Measurements from ENCODE around the gene PHTF1.

DNA sequence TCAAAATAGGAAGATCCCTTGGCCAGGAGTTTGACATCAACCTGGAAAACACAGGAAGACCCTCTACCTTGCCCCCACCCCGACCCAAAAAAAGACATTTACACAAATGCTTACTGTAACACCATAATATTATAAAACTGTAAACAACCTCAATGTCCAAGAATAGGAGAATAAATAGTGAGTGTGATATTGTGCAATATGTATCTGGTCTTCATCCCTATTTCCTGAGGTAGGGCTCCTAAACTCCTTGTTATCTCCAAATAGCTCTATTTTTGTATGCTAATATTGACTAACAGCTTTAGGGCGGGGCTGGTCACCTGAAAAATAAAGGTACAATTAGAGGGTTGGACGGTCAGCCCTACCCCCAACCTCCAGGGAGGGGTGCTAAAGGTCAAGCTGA is 29.5 kb upstream of the PHTF1 start:
- TF ChIP-seq, protein P1, sequence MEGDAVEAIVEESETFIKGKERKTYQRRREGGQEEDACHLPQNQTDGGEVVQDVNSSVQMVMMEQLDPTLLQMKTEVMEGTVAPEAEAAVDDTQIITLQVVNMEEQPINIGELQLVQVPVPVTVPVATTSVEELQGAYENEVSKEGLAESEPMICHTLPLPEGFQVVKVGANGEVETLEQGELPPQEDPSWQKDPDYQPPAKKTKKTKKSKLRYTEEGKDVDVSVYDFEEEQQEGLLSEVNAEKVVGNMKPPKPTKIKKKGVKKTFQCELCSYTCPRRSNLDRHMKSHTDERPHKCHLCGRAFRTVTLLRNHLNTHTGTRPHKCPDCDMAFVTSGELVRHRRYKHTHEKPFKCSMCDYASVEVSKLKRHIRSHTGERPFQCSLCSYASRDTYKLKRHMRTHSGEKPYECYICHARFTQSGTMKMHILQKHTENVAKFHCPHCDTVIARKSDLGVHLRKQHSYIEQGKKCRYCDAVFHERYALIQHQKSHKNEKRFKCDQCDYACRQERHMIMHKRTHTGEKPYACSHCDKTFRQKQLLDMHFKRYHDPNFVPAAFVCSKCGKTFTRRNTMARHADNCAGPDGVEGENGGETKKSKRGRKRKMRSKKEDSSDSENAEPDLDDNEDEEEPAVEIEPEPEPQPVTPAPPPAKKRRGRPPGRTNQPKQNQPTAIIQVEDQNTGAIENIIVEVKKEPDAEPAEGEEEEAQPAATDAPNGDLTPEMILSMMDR (IDR thresholded peaks at IDR 0.05; ENCODE audit: low read length): no peak
- no peak for TF ChIP-seq EZH2 (IDR thresholded peaks at IDR 0.05; ENCODE audit: borderline replicate concordance, low read length)

Measured in OCI-LY1 (cell line).